ENCODE results near the gene AMN1.
A peak's percentile ranks its signal among the peaks of the same experiment; 100 is the strongest.

Gene AMN1

DNA sequence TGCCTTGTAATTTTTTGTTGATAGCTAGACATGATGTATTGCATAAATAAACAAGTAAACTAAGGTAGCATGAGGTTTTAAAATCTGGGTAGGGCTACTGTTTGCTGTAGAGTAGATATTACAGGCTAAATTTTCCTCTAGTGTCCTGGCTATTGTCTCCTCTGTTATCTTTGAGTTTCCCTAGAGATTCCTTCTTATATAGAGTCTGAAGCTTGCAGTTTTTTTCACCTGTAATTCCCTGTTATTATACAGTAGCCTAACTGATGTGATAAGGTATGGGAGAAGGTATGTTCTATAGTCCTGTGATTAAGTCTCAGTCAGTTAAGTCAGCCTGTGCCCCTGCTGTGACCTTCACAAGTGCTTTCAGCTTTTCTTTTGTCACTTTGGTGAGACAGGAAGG, 59.8 kb downstream of the AMN1 start:
- FAIRE-seq (no peak), DNase-seq (ENCODE audit: insufficient read length, low spot score) (no peak)
- TF ChIP-seq, protein P1, sequence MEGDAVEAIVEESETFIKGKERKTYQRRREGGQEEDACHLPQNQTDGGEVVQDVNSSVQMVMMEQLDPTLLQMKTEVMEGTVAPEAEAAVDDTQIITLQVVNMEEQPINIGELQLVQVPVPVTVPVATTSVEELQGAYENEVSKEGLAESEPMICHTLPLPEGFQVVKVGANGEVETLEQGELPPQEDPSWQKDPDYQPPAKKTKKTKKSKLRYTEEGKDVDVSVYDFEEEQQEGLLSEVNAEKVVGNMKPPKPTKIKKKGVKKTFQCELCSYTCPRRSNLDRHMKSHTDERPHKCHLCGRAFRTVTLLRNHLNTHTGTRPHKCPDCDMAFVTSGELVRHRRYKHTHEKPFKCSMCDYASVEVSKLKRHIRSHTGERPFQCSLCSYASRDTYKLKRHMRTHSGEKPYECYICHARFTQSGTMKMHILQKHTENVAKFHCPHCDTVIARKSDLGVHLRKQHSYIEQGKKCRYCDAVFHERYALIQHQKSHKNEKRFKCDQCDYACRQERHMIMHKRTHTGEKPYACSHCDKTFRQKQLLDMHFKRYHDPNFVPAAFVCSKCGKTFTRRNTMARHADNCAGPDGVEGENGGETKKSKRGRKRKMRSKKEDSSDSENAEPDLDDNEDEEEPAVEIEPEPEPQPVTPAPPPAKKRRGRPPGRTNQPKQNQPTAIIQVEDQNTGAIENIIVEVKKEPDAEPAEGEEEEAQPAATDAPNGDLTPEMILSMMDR (IDR thresholded peaks at IDR 0.05; ENCODE audit: insufficient read depth, missing control alignments) = no peak

- TF ChIP-seq, protein P1 (IDR thresholded peaks at IDR 0.05; ENCODE audit: insufficient read depth, missing control alignments) = no peak
- FAIRE-seq (no peak), DNase-seq (ENCODE audit: insufficient read length, low spot score) (no peak)
These were observed 64.8 kb downstream of the AMN1 start for GRCh38 chr12:31664038-31664437.

DNA sequence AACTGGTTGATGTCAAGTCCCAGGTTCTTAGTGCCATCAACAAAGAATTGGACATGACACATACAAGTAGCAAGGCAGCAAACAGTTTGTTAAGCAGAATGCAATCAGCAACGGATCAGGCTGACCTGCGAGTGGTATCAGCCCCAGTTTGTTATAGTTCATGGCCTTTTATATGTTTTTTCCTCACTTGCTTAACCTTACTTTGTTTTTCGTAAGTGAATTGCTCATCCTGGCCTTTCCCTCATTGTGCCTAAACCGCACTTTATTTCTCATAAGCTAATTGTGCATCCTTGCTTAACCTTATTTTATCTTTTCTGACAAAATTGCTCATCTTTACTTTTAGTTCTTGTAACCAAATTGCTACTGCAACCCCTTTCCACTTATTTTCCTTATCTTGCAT, 65.2 kb downstream of the AMN1 start:
- TF ChIP-seq, protein P1 (IDR thresholded peaks at IDR 0.05; ENCODE audit: insufficient read depth, missing control alignments) = no peak
- FAIRE-seq (no peak), DNase-seq (ENCODE audit: insufficient read length, low spot score) (no peak)

- FAIRE-seq (no peak), DNase-seq (ENCODE audit: insufficient read length, low spot score) (no peak)
- TF ChIP-seq, protein P1 (IDR thresholded peaks at IDR 0.05; ENCODE audit: insufficient read depth, missing control alignments) = no peak
These were observed 66.5 kb downstream of the AMN1 start for GRCh38 chr12:31662176-31662849.

- TF ChIP-seq, protein P1 (IDR thresholded peaks at IDR 0.05; ENCODE audit: insufficient read depth, missing control alignments) = no peak
- no peak for FAIRE-seq
- peak; percentile 35 for DNase-seq (ENCODE audit: insufficient read length, low spot score)
These were observed 69.5 kb downstream of the AMN1 start, which contains the start of gene ETFBKMT for GRCh38 chr12:31659087-31659942. Gene ETFBKMT (plus strand): TSS chr12:31659688. CDS start chr12:31661954, 2,266 bp downstream.

DNA sequence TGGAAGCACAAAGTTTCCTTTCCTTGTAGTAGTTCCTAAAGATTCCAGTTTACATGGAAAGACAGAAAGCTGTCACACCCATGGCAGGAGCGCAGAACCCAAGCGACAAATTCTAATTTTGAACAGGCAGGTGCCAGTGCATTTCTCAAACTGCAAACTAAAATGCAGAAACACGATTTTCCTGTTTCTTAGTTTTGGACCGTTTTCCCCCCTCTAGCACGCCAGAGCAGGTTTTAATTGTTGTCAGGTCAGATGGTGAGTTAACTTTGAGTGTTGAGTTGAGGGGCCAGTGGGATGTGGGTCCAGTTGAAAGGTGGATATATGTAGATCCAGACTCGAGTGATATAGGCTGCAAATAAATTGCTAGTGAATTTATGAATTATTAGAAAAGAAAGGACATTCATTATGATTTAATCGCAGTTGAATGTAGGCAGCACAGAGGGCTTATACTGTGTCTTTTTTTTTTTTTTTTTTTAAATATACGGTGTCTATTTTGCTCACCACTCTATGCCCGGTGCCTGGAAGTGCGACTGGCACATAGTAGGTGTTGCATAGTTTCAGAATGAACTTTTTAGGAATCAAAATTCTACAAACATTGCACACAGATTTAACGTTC, 70.2 kb downstream of the AMN1 start:
- TF ChIP-seq, protein P1 (IDR thresholded peaks at IDR 0.05; ENCODE audit: insufficient read depth, missing control alignments) = no peak
- no peak for DNase-seq (ENCODE audit: insufficient read length, low spot score)
- FAIRE-seq = no peak
